Sigmoid colon (tissue), 7 donors: ENCODE results near the gene LRP1B. TPM values are rescaled to one million over a fixed set of nuclear protein-coding genes. Genes with fewer than 3 reads are reported as not detected.

Experiments used
- DNase-seq: peaks from one replicate; pipeline ENCODE4 v3.0.0-alpha.2; 2019
- H3K27ac ChIP-seq, 4 donors: fragments of 200-600 bp; sonication (generic); one replicate each; pipeline ENCODE4 v1.5.1; 2016 to 2019; ENCODE audit warnings: mild to moderate bottlenecking in 1 of 4
- H3K27me3 ChIP-seq, 3 donors: fragments of 200-600 bp; sonication (generic); one replicate each; pipeline ENCODE4 v1.5.1; 2019; ENCODE audit warnings: mild to moderate bottlenecking in 1 of 3
- H3K36me3 ChIP-seq, 4 donors: fragments of 200-600 bp; sonication (generic); one replicate each; pipeline ENCODE4 v1.5.1; 2016 to 2019
- H3K4me1 ChIP-seq, 4 donors: fragments of 200-600 bp; sonication (generic); one replicate each; pipeline ENCODE4 v1.5.1; 2017 to 2019
- H3K4me3 ChIP-seq, 4 donors: fragments of 200-600 bp; sonication (generic); one replicate each; pipeline ENCODE4 v1.5.1; 2017 to 2019; ENCODE audit warnings: mild to moderate bottlenecking in 2 of 4, moderate library complexity in 1 of 4
- H3K9me3 ChIP-seq, 4 donors: fragments of 200-600 bp in 3 of 4; sonication (generic) in 3 of 4; one replicate each; pipeline versions ENCODE4 v1.5.1 to v1.6.1; 2013 to 2019
- CTCF ChIP-seq, 4 experiments: fragments of 450-650 bp in 3 of 4; fragments of 200-600 bp in 1 of 4; IDR thresholded peaks; one replicate each; pipeline ENCODE4 v1.5.1; 2016 to 2019; ENCODE audit warnings: antibody characterized with exemption in 4 of 4, mild to moderate bottlenecking in 3 of 4, moderate library complexity in 2 of 4
- EP300 ChIP-seq, 4 donors: sonication (generic); formaldehyde crosslinking; IDR thresholded peaks; one replicate each; pipeline ENCODE4 v1.6.1; 2017; ENCODE audit warnings: antibody characterized with exemption in 4 of 4
- POLR2A ChIP-seq, 2 donors: fragments of 450-650 bp; IDR thresholded peaks; one replicate each; pipeline ENCODE4 v1.6.1; 2016; ENCODE audit warnings: antibody characterized with exemption in 2 of 2, mild to moderate bottlenecking in 2 of 2, moderate library complexity in 2 of 2
- POLR2AphosphoS5 ChIP-seq, 4 donors: sonication (generic); formaldehyde crosslinking; IDR thresholded peaks; one replicate each; pipeline ENCODE4 v1.6.1; 2017; ENCODE audit warnings: antibody characterized with exemption in 4 of 4
- WGBS, 2 donors: extraction: QIAGEN DNeasy Blood & Tissue Kit; methylation state at CpG; one replicate each; pipeline ENCODE4 v1.1.7; 2013; 5-methylcytosine and 5-hydroxymethylcytosine counted together
- intact Hi-C: fragments of 100-400 bp; cut with DNase I; formaldehyde crosslinking; loops from one replicate; pipeline ENCODE4 v1.15.1; 2023
- polyA plus RNA-seq, 3 donors: library from polyadenylated mRNA; stranded (reverse); fragments of 200-250 nt; gene quantifications; one replicate each; pipeline ENCODE4 v1.2.3, GENCODE V29; 2013
- total RNA-seq, 4 donors: library from RNA; depleted of rRNA; stranded (reverse); fragments of >200 nt; gene quantifications; one replicate each; pipeline ENCODE4 v1.1.0, GENCODE V29; 2016
- donor health status: healthy with polysubstance abuse.
- donor health status: Bipolar disorder and iron deficiency.
- donor health status: healthy.

The LRP1B gene
- total and polyA plus RNA-seq, 7 donors = 0.06 to 5.1 (median 2.0) TPM; not detected in 1

DNA sequence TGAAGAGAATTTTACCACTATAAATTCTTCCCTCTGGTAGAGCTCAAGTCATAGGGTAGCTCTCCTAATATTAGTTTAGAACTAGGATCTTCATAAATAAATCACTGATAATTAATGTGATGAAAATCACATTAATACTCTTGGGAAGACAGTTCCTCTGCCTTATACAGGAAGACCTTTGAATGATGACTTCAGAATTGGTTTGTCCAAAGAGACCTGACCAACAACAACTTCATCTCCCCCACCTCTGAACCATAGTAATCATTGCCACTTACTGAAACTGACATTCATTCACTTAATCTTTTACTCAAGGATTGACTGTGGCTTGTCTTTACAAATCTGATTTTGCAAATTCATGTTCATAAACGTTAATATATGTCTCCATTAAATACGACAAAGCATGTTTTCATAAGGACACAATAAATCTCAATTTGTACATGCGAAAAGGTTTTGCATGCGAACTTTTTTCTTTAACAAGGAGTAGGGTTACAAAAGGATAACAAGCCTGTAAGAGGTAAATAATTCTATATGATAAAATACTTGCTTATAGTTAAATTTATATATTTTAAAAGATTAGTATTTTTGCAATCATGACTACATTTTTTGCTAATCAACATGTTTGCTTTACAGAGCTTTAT is 61.4 kb downstream of the LRP1B start:
- H3K36me3 ChIP-seq = no peaks in the 10 kb centered on the region
- H3K4me1 ChIP-seq = no peaks in the 10 kb centered on the region
- intact Hi-C loops = no loop called here
- DNase-seq = no peak
- WGBS, 2 donors = 67 to 77% methylated on average over 4 of the region's 4 CpGs
- H3K9me3 ChIP-seq = no peaks in the 10 kb centered on the region
- no peak overlapping the region for H3K4me3 ChIP-seq
- no peak for TF ChIP-seq CTCF (IDR thresholded peaks at IDR 0.05)
- no peak for TF ChIP-seq EP300 (IDR thresholded peaks at IDR 0.05)
- no peak for TF ChIP-seq POLR2A (IDR thresholded peaks at IDR 0.05)
- no peak for TF ChIP-seq POLR2AphosphoS5 (IDR thresholded peaks at IDR 0.05)
- no peaks in the 10 kb centered on the region for H3K27me3 ChIP-seq
- H3K27ac ChIP-seq = no peak overlapping the region

GRCh38 chr2:142065700-142066099 is 65.1 kb downstream of the LRP1B start:
- TF ChIP-seq POLR2AphosphoS5 (IDR thresholded peaks at IDR 0.05) = no peak
- TF ChIP-seq POLR2A (IDR thresholded peaks at IDR 0.05) = no peak
- TF ChIP-seq EP300 (IDR thresholded peaks at IDR 0.05) = no peak
- TF ChIP-seq CTCF (IDR thresholded peaks at IDR 0.05) = no peak
- H3K27me3 ChIP-seq = no peaks in the 10 kb centered on the region
- no peaks in the 10 kb centered on the region for H3K4me1 ChIP-seq
- intact Hi-C loops = no loop called here
- WGBS, 2 donors = 63 to 80% methylated on average over 3 of the region's 3 CpGs
- no peak overlapping the region for H3K4me3 ChIP-seq
- DNase-seq = no peak
- H3K27ac ChIP-seq = no peak overlapping the region
- no peaks in the 10 kb centered on the region for H3K36me3 ChIP-seq
- H3K9me3 ChIP-seq = no peaks in the 10 kb centered on the region

DNA sequence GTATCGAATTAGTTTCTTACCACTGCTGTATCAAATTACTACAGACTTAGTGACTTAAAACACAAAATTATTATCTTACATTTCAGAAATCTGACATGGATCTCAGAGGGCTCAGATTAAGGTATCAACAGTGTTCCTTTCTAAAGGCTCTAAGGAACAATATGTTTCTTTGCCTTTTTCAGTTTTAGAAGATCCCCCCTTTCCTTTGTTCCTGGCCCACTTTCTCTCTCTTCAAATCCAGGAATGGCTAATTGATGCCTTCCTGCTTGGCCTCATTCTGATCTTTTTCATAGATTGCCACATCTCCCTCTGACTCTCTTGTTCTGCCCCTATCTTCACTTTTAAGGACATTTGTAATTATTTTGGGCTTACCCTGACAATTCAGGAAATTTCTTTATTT is 65.7 kb downstream of the LRP1B start:
- Histone ChIP-seq H3K4me1 (no peaks in the 10 kb centered on the region), H3K27ac (no peak overlapping the region), H3K36me3 (no peaks in the 10 kb centered on the region), H3K27me3 (no peaks in the 10 kb centered on the region), H3K9me3 (no peaks in the 10 kb centered on the region), H3K4me3 (no peak overlapping the region)
- no peak for DNase-seq
- intact Hi-C loops = no loop called here
- no peak for TF ChIP-seq POLR2A (IDR thresholded peaks at IDR 0.05)
- no peak for TF ChIP-seq EP300 (IDR thresholded peaks at IDR 0.05)
- no peak for TF ChIP-seq CTCF (IDR thresholded peaks at IDR 0.05)
- no peak for TF ChIP-seq POLR2AphosphoS5 (IDR thresholded peaks at IDR 0.05)
- WGBS, 2 donors = 82 to 90% methylated on average over 1 of the region's 1 CpG

GRCh38 chr2:142061733-142062132 is 69.1 kb downstream of the LRP1B start:
- no peak overlapping the region for H3K27ac ChIP-seq
- DNase-seq = no peak
- H3K36me3 ChIP-seq = no peaks in the 10 kb centered on the region
- H3K9me3 ChIP-seq = no peaks in the 10 kb centered on the region
- no peak overlapping the region for H3K4me3 ChIP-seq
- 69 to 89% methylated on average over 1 of the region's 1 CpG for WGBS, 2 donors
- TF ChIP-seq POLR2A (IDR thresholded peaks at IDR 0.05) (no peak), POLR2AphosphoS5 (IDR thresholded peaks at IDR 0.05) (no peak), EP300 (IDR thresholded peaks at IDR 0.05) (no peak)
- intact Hi-C loops = no loop called here
- H3K27me3 ChIP-seq = no peaks in the 10 kb centered on the region
- no peaks in the 10 kb centered on the region for H3K4me1 ChIP-seq

DNA sequence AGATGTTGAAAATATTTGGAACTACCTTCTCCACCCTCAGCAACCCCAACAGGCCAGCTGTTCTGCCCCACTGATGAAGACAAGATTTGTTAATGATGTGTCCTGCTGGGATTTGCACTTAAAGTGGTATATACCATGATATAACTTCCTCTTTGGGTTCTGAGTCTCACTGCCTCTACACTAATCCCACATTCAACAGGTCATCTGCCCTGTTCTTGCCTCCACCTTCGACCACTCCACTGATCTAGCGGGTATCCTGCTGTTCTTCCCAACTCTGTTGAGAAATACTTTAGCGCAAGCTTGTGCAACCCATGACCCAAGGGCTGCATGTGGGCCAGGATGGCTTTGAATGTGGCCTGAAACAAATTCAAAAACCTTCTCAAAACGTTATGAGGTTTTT is 72.7 kb downstream of the LRP1B start:
- TF ChIP-seq POLR2A (IDR thresholded peaks at IDR 0.05) (no peak), POLR2AphosphoS5 (IDR thresholded peaks at IDR 0.05) (no peak), CTCF (IDR thresholded peaks at IDR 0.05) (no peak), EP300 (IDR thresholded peaks at IDR 0.05) (no peak)
- no peaks in the 10 kb centered on the region for H3K4me1 ChIP-seq
- no peak for DNase-seq
- no peaks in the 10 kb centered on the region for H3K36me3 ChIP-seq
- H3K4me3 ChIP-seq = no peak overlapping the region
- intact Hi-C loops = no loop called here
- WGBS, 2 donors = 74 to 77% methylated on average over 4 of the region's 4 CpGs
- H3K9me3 ChIP-seq = no peaks in the 10 kb centered on the region
- H3K27me3 ChIP-seq = no peaks in the 10 kb centered on the region
- H3K27ac ChIP-seq = no peak overlapping the region
